ENCODE measurements around the gene L3MBTL4. TPM values are rescaled to one million over a fixed set of nuclear protein-coding genes. Genes with fewer than 3 reads are reported as not detected.

The L3MBTL4 gene
- total and polyA plus RNA-seq, 10 of the 15 experiments (the other 5 are each of a cell fraction or from before 2014, with no cell fraction given) = 1.3 to 8.7 (median 3.8) TPM

DNA sequence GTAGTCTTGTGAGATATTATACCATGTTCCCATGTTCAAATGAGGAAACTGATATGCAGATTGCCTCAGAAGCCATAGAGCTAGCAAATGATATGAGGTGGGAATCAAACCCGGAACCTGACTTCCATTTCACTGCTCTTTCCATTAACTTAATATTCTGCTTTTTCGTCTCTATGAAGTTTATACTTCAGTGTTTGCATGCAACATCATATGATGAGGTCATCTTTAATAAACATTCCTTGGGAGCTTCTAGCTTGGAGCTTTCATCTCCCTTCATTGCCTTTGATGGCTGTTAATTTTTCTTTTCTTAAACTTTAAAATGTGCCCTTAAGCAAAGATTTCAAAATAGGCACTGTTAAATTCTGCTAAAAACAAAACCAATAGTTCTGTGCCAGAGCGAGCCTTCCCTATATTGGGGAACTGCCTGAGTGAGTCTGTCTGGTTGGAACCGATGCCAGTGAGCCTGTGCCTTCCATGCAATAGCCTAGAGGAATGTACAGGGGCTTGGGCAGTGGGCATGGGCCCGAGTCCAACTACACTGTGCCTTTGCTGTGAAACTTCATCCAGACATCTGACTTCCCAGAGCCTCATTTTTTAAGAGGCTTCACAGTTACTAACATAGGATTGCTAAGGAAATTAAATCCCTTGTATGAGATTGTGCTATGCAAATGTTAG lies 428.3 kb downstream of the L3MBTL4 start:
- ATAC-seq (no peak), DNase-seq (ENCODE audit: low read depth, low spot score) (no peak), FAIRE-seq (no peak)
- H3K9ac ChIP-seq (ENCODE audit: control insufficient read depth, insufficient read depth, low read length) = no peak overlapping the region
- H3K4me2 ChIP-seq (ENCODE audit: control insufficient read depth, insufficient read depth) = no peak overlapping the region
- BruUV-seq (replicated peaks) = no TSS peak
- ChIA-PET RAD21 (ENCODE audit: unreplicated experiment) (no interaction called here), SMC1A (ENCODE audit: uncharacterized antibody, unreplicated experiment) (no interaction called here), POLR2A (no interaction called here), CTCF (interaction anchor here (0.9 kb wide), 1 partner anchor 14 kb away, joined by 3 read pairs; no protein-coding TSS in a partner anchor)
- in situ Hi-C loops (cut with MboI) = no loop called here
- no peaks in the 10 kb centered on the region for H3K79me2 ChIP-seq (ENCODE audit: control insufficient read depth, insufficient read depth, low read length)
- H3K27ac ChIP-seq (ENCODE audit: control insufficient read depth, insufficient read depth) = no peak overlapping the region
- H3K4me1 ChIP-seq (ENCODE audit: control insufficient read depth, insufficient read depth, low read length) = peaks cover 25% of the 10 kb centered on the region
- intact Hi-C loops (cut with micrococcal nuclease; ENCODE audit: unreplicated experiment) = no loop called here
- no peaks in the 10 kb centered on the region for H3K36me3 ChIP-seq (ENCODE audit: control insufficient read depth in 2 of 2, insufficient read depth in 2 of 2, low read length in 1 of 2)
- no peaks in the 10 kb centered on the region for H4K20me1 ChIP-seq (ENCODE audit: control insufficient read depth, insufficient read depth)
- WGBS (ENCODE audit: insufficient coverage, insufficient replicate concordance, low lambda C conversion rate, missing lambda C conversion rate) = 19% methylated on average over 5 of the region's 5 CpGs
- H3K9me3 ChIP-seq (replicated peaks; ENCODE audit: control insufficient read depth, insufficient read depth, low read length) = no peaks in the 10 kb centered on the region; the same call in 1 of the 3 replicates
- no peak overlapping the region for H2AFZ ChIP-seq (ENCODE audit: control insufficient read depth, low read depth, low read length)
- TF ChIP-seq IRF4 (IDR thresholded peaks at IDR 0.05; ENCODE audit: low read depth, low read length) (no peak), TCF12 (IDR thresholded peaks at IDR 0.05; ENCODE audit: low read depth, low read length) (no peak), ZBED1 (IDR thresholded peaks at IDR 0.05; ENCODE audit: borderline replicate concordance) (no peak), ZZZ3 (IDR thresholded peaks at IDR 0.05; ENCODE audit: control insufficient read depth, insufficient read length, low read depth) (no peak), ATF7 (IDR thresholded peaks at IDR 0.05; ENCODE audit: low read depth) (peak; percentile 27; the same call in 1 of the 2 replicates)
- H3K4me3 ChIP-seq = no peak overlapping the region
- no peaks in the 10 kb centered on the region for H3K27me3 ChIP-seq (replicated peaks in 1 of 2; ENCODE audit: control insufficient read depth in 2 of 2, insufficient read depth in 2 of 2, low read length in 1 of 2)

DNA sequence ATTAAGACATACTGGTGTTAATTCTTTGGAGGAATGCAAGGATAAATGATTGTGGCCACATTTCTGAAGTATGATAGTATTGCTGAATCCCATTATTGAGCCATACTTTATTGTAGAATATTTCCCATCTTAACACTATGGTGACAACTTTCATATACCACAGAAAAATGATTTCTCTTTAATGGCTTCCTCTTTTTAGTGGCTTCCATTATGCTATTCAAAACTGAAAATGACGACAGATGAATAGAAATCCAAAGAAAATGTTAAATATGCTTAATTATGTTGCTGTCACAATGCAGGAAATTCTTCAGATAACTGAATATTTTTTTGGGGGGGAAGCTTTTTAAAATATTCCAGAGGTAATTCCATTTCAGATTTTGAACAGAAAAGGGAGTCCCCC lies 430.5 kb downstream of the L3MBTL4 start:
- Histone ChIP-seq H3K9me3 (replicated peaks; ENCODE audit: control insufficient read depth, insufficient read depth, low read length) (no peaks in the 10 kb centered on the region; the same call in 2 of the 3 replicates), H4K20me1 (ENCODE audit: control insufficient read depth, insufficient read depth) (no peaks in the 10 kb centered on the region), H2AFZ (ENCODE audit: control insufficient read depth, low read depth, low read length) (no peak overlapping the region), H3K4me2 (ENCODE audit: control insufficient read depth, insufficient read depth) (no peak overlapping the region), H3K79me2 (ENCODE audit: control insufficient read depth, insufficient read depth, low read length) (no peaks in the 10 kb centered on the region), H3K27ac (ENCODE audit: control insufficient read depth, insufficient read depth) (no peak overlapping the region), H3K36me3 (ENCODE audit: control insufficient read depth in 2 of 2, insufficient read depth in 2 of 2, low read length in 1 of 2) (no peaks in the 10 kb centered on the region), H3K4me1 (ENCODE audit: control insufficient read depth, insufficient read depth, low read length) (peaks cover 42% of the 10 kb centered on the region), H3K27me3 (replicated peaks in 1 of 2; ENCODE audit: control insufficient read depth in 2 of 2, insufficient read depth in 2 of 2, low read length in 1 of 2) (no peaks in the 10 kb centered on the region), H3K4me3 (no peak overlapping the region), H3K9ac (ENCODE audit: control insufficient read depth, insufficient read depth, low read length) (no peak overlapping the region)
- 28% methylated on average over 1 of the region's 1 CpG for WGBS (ENCODE audit: insufficient coverage, insufficient replicate concordance, low lambda C conversion rate, missing lambda C conversion rate)
- intact Hi-C loops (cut with micrococcal nuclease; ENCODE audit: unreplicated experiment) (no loop called here), in situ Hi-C loops (cut with MboI) (no loop called here)
- BruUV-seq (replicated peaks) = no TSS peak
- POLR2A ChIA-PET = no interaction called here
- SMC1A ChIA-PET (ENCODE audit: uncharacterized antibody, unreplicated experiment) = interaction anchor here (1.0 kb wide), 1 partner anchor 9 kb away, joined by 4 read pairs; no protein-coding TSS in a partner anchor
- no peak for DNase-seq (ENCODE audit: low read depth, low spot score)
- no peak for FAIRE-seq
- ATAC-seq = no peak
- CTCF ChIA-PET = interaction anchor here (0.7 kb wide), 1 partner anchor 620 kb away, joined by 3 read pairs; no protein-coding TSS in a partner anchor
- RAD21 ChIA-PET (ENCODE audit: unreplicated experiment) = no interaction called here
- no peak for TF ChIP-seq SRF (IDR thresholded peaks at IDR 0.05; ENCODE audit: low read depth in 2 of 2, low read length in 2 of 2)
- TF ChIP-seq SPI1 (IDR thresholded peaks at IDR 0.05; ENCODE audit: borderline replicate concordance, insufficient read depth, low read depth, low read length) = peak; percentile 75
- TF ChIP-seq, protein P1, sequence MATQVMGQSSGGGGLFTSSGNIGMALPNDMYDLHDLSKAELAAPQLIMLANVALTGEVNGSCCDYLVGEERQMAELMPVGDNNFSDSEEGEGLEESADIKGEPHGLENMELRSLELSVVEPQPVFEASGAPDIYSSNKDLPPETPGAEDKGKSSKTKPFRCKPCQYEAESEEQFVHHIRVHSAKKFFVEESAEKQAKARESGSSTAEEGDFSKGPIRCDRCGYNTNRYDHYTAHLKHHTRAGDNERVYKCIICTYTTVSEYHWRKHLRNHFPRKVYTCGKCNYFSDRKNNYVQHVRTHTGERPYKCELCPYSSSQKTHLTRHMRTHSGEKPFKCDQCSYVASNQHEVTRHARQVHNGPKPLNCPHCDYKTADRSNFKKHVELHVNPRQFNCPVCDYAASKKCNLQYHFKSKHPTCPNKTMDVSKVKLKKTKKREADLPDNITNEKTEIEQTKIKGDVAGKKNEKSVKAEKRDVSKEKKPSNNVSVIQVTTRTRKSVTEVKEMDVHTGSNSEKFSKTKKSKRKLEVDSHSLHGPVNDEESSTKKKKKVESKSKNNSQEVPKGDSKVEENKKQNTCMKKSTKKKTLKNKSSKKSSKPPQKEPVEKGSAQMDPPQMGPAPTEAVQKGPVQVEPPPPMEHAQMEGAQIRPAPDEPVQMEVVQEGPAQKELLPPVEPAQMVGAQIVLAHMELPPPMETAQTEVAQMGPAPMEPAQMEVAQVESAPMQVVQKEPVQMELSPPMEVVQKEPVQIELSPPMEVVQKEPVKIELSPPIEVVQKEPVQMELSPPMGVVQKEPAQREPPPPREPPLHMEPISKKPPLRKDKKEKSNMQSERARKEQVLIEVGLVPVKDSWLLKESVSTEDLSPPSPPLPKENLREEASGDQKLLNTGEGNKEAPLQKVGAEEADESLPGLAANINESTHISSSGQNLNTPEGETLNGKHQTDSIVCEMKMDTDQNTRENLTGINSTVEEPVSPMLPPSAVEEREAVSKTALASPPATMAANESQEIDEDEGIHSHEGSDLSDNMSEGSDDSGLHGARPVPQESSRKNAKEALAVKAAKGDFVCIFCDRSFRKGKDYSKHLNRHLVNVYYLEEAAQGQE (IDR thresholded peaks at IDR 0.05; ENCODE audit: low read depth, low read length) = no peak
- TF ChIP-seq ETV6 (conservative IDR thresholded peaks at IDR 0.05 in 1 of 2, IDR thresholded peaks at IDR 0.05 in 1 of 2; ENCODE audit: borderline replicate concordance in 1 of 2, low read depth in 1 of 2) = no peak
- no peak for TF ChIP-seq STAT1 (conservative IDR thresholded peaks at IDR 0.05)
- TF ChIP-seq JUNB (IDR thresholded peaks at IDR 0.05) = peak; percentile 41
- no peak for TF ChIP-seq ZNF217 (IDR thresholded peaks at IDR 0.05)
- TF ChIP-seq IKZF1 (conservative IDR thresholded peaks at IDR 0.05) = 0 out of 2 replicates have a peak, but pooled peaks have one; percentile 21
- TF ChIP-seq FOS (IDR thresholded peaks at IDR 0.05; ENCODE audit: borderline replicate concordance, extremely low read depth, insufficient read length) = no peak
- no peak for TF ChIP-seq POLR2AphosphoS2 (IDR thresholded peaks at IDR 0.05; ENCODE audit: low read depth, low read length)
